Upper lobe of left lung (tissue), 6 donors: ENCODE data around the gene SELENOI. TPM values are rescaled to one million over a fixed set of nuclear protein-coding genes. Genes with fewer than 3 reads are reported as not detected.
"Not testable (repeated sequence)": the region's sequence is repeated elsewhere in the genome, so short reads cannot be mapped to it uniquely, and the experiment has no call there.

Experiments
- ATAC-seq, 2 donors: fragments of 200-7000 bp; cut with Tn5 transposase; one replicate each; pipeline ENCODE4 v1.9.1; 2022; ENCODE audit warnings: mild to moderate bottlenecking in 2 of 2, moderate library complexity in 2 of 2; ENCODE audit not compliant: low FRiP score in 2 of 2
- DNase-seq, 2 donors: peaks; one replicate each; pipeline ENCODE4 v3.0.0-alpha.2; 2019 to 2020
- H3K27ac ChIP-seq, 4 donors: fragments of 200-600 bp; sonication (generic); one replicate each; pipeline ENCODE4 v1.5.1; 2016 to 2019
- H3K27me3 ChIP-seq, 4 donors: fragments of 200-600 bp; sonication (generic); one replicate each; pipeline ENCODE4 v1.5.1; 2017 to 2019
- H3K36me3 ChIP-seq, 4 donors: fragments of 200-600 bp; sonication (generic); one replicate each; pipeline ENCODE4 v1.5.1; 2016 to 2019
- H3K4me1 ChIP-seq, 4 donors: fragments of 200-600 bp; sonication (generic); one replicate each; pipeline ENCODE4 v1.5.1; 2018 to 2019
- H3K4me3 ChIP-seq, 4 donors: fragments of 200-600 bp; sonication (generic); one replicate each; pipeline ENCODE4 v1.5.1; 2017 to 2019; ENCODE audit warnings: mild to moderate bottlenecking in 2 of 4, moderate library complexity in 1 of 4
- H3K9me3 ChIP-seq, 4 donors: fragments of 200-600 bp; sonication (generic); one replicate each; pipeline ENCODE4 v1.5.1; 2018 to 2019
- EP300 ChIP-seq, 4 donors: sonication (generic); formaldehyde crosslinking; IDR thresholded peaks; one replicate each; pipeline ENCODE4 v1.5.1; 2017; ENCODE audit warnings: antibody characterized with exemption in 4 of 4, control low read depth in 2 of 4
- POLR2A ChIP-seq, 4 donors: fragments of 450-650 bp; IDR thresholded peaks; one replicate each; pipeline ENCODE4 v1.5.1; 2016 to 2017; ENCODE audit warnings: antibody characterized with exemption in 4 of 4, mild to moderate bottlenecking in 2 of 4
- POLR2AphosphoS5 ChIP-seq, 2 donors: sonication (generic); formaldehyde crosslinking; IDR thresholded peaks; one replicate each; pipeline ENCODE4 v1.5.1; 2017; ENCODE audit warnings: antibody characterized with exemption in 2 of 2
- WGBS, 2 donors: methylation state at CpG; one replicate each; pipeline ENCODE4 v1.1.5; 2017 to 2018; 5-methylcytosine and 5-hydroxymethylcytosine counted together
- total RNA-seq, 6 donors: library from RNA; depleted of rRNA in 4 of 6; stranded (reverse); fragments of >200 nt in 4 of 6; gene quantifications; one replicate each; pipeline versions ENCODE4 v1.1.0 to v1.2.1, GENCODE V29; 2016 to 2021
- TF ChIP-seq, protein P1 (sequence below), 6 experiments: fragments of 450-650 bp in 4 of 6; fragments of 200-600 bp in 2 of 6; sonication (generic) in 2 of 6; IDR thresholded peaks; one replicate each; pipeline ENCODE4 v1.5.1; 2016 to 2019; ENCODE audit warnings: antibody characterized with exemption in 6 of 6
- donor health status: DM: no; HTN: no; CAD: no; lungs with moderate emphysema.
- donor health status: DM: no; HTN: yes; CAD: no; lungs with severe emphysema.

SELENOI gene
- total RNA-seq, 6 donors from 2014 or later, result 6.8 to 21.6 (median 17.2) TPM

DNA sequence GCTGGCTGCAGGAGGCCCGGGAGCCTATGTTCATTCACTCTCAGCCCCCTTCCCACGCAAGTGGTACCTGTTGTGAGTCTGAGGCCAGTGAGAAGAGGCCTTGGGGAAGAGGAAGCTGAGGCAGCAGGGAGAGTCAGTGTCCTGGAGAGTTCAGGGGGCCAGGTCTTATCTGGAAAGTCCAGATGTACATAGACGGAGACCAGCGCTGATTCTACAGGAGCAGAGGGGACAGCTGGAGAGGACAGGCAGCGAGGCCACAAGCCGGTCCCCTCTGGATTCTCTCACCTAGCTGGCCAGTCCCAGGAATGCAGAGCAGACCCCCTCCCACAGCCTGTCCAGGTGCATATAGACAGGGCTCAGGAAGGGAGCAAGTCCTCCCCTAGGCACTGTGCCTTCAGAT, 29.1 kb upstream of the SELENOI start:
- Histone ChIP-seq H3K36me3 (no peaks in the 10 kb centered on the region), H3K27ac (no peak overlapping the region), H3K4me1 (no peaks in the 10 kb centered on the region), H3K9me3 (no peaks in the 10 kb centered on the region), H3K4me3 (no peak overlapping the region), H3K27me3 (no peaks in the 10 kb centered on the region)
- TF ChIP-seq EP300 (IDR thresholded peaks at IDR 0.05) (no peak), POLR2A (IDR thresholded peaks at IDR 0.05) (no peak), POLR2AphosphoS5 (IDR thresholded peaks at IDR 0.05) (no peak)
- TF ChIP-seq, protein P1, sequence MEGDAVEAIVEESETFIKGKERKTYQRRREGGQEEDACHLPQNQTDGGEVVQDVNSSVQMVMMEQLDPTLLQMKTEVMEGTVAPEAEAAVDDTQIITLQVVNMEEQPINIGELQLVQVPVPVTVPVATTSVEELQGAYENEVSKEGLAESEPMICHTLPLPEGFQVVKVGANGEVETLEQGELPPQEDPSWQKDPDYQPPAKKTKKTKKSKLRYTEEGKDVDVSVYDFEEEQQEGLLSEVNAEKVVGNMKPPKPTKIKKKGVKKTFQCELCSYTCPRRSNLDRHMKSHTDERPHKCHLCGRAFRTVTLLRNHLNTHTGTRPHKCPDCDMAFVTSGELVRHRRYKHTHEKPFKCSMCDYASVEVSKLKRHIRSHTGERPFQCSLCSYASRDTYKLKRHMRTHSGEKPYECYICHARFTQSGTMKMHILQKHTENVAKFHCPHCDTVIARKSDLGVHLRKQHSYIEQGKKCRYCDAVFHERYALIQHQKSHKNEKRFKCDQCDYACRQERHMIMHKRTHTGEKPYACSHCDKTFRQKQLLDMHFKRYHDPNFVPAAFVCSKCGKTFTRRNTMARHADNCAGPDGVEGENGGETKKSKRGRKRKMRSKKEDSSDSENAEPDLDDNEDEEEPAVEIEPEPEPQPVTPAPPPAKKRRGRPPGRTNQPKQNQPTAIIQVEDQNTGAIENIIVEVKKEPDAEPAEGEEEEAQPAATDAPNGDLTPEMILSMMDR (IDR thresholded peaks at IDR 0.05), result no peak
- DNase-seq (no peak), ATAC-seq (no peak)
- WGBS, 2 donors, result 90 to 94% methylated on average over 6 of the region's 6 CpGs

DNA sequence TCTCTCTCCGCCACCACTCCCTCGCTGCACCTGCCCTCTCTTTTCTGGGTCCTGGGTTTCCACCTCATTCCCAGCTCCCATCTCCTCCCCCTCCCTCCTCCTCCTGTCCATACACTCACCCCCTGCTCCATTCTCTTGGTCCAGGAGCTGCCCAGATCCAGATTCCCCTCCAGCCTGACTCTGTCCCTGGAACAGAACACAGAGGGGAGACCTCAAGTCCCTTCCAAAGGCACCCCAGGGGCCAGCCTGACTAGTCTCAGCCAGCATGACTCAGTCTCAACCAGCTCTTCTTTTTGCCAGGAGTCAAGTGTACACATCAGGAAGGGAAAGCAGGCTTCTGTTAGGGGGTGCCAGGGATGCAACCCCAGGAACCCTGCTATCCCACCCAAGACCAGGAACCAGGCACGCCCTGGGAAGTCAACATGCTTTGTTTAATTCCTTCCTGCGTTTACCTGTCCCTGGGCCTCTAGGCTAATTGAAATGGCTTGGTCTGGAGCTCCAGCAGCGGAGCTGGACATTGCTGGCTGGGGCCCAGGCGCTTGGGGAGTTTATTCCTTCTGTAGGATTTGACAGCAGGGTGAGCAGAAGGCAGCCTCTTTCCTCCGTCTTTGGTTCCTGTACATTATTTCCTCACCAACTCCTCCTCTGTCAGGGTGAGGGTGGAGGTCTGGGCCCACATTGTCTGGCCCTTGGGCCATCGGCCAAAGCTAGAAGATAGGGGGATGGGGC, 28.4 kb upstream of the SELENOI start:
- ATAC-seq, result no peak
- H3K27ac ChIP-seq, result no peak overlapping the region
- no peaks in the 10 kb centered on the region for H3K36me3 ChIP-seq
- no peak for DNase-seq
- no peak overlapping the region for H3K4me3 ChIP-seq
- 84% methylated on average over 6 to 8 of the region's 8 CpGs for WGBS, 2 donors
- H3K27me3 ChIP-seq, result no peaks in the 10 kb centered on the region
- no peaks in the 10 kb centered on the region for H3K4me1 ChIP-seq
- TF ChIP-seq, protein P1 (IDR thresholded peaks at IDR 0.05), result no peak
- no peak for TF ChIP-seq POLR2AphosphoS5 (IDR thresholded peaks at IDR 0.05)
- no peaks in the 10 kb centered on the region for H3K9me3 ChIP-seq

- ATAC-seq, result no peak
- WGBS, 2 donors, result 62 to 75% methylated on average over 5 to 6 of the region's 6 CpGs
- no peak for DNase-seq
- Histone ChIP-seq H3K27me3 (no peaks in the 10 kb centered on the region), H3K9me3 (no peaks in the 10 kb centered on the region), H3K36me3 (no peaks in the 10 kb centered on the region), H3K4me1 (no peaks in the 10 kb centered on the region), H3K27ac (no peak overlapping the region), H3K4me3 (no peak overlapping the region)
- no peak for TF ChIP-seq EP300 (IDR thresholded peaks at IDR 0.05)
- TF ChIP-seq POLR2AphosphoS5 (IDR thresholded peaks at IDR 0.05), result no peak
- TF ChIP-seq, protein P1 (IDR thresholded peaks at IDR 0.05), result no peak
- TF ChIP-seq POLR2A (IDR thresholded peaks at IDR 0.05), result no peak
Measured at GRCh38 chr2:26318950-26319349, 27.0 kb upstream of the SELENOI start.

GRCh38 chr2:26324479-26324878, 21.5 kb upstream of the SELENOI start:
- not testable (repeated sequence) for H3K4me1 ChIP-seq, DNase-seq, ATAC-seq, H3K36me3 ChIP-seq, H3K27me3 ChIP-seq, H3K9me3 ChIP-seq, H3K4me3 ChIP-seq, H3K27ac ChIP-seq

DNA sequence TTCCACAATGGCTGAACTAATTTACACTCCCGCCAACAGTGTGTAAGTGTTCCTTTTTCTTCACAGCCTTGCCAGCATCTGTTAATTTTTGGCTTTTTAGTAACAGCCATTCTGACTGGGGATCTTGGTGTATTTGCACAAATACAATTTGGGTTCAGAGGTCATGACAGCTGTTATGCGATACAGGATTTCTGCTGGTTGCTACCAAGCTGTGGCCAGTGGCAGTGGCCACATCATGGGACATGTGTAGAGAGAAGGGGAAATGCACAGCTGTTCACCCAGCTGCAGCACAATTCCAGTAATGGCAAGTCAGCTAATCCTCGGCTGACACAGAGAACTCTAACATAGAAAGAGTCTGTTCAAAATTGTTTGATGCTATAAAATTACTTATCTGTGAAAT, 21.0 kb upstream of the SELENOI start:
- H3K9me3 ChIP-seq, result no peaks in the 10 kb centered on the region
- no peaks in the 10 kb centered on the region for H3K27me3 ChIP-seq
- DNase-seq (no peak), ATAC-seq (no peak)
- H3K4me3 ChIP-seq, result no peak overlapping the region
- peaks cover 0 to 2% (median 1%) of the 10 kb centered on the region in 4 donors for H3K4me1 ChIP-seq
- H3K36me3 ChIP-seq, result no peaks in the 10 kb centered on the region
- WGBS, 2 donors, result 67 to 73% methylated on average over 3 of the region's 3 CpGs
- H3K27ac ChIP-seq, result no peak overlapping the region
- TF ChIP-seq EP300 (IDR thresholded peaks at IDR 0.05), result no peak
- TF ChIP-seq, protein P1 (IDR thresholded peaks at IDR 0.05), result no peak
- TF ChIP-seq POLR2A (IDR thresholded peaks at IDR 0.05), result no peak
- no peak for TF ChIP-seq POLR2AphosphoS5 (IDR thresholded peaks at IDR 0.05)
